Mesothelial cell of epicardium (in vitro differentiated cells): ENCODE measurements around the gene KDELR3. TPM values are rescaled to one million over a fixed set of nuclear protein-coding genes. Genes with fewer than 3 reads are reported as not detected.
"Not testable (repeated sequence)": the region's sequence is repeated elsewhere in the genome, so short reads cannot be mapped to it uniquely, and the experiment has no call there.

Experiments
- DNase-seq, 2 experiments: peaks; one replicate each; pipeline ENCODE4 v3.0.0; 2021; ENCODE audit warnings: low spot score in 2 of 2; ENCODE audit not compliant: unreplicated experiment in 2 of 2
- H3K27ac Mint-ChIP-seq: 2 replicates; pipeline ENCODE4 v1.8.0; 2021; ENCODE audit warnings: mixed read lengths
- H3K27me3 Mint-ChIP-seq: 2 replicates; pipeline ENCODE4 v1.8.0; 2021; ENCODE audit warnings: low read depth, mixed read lengths
- H3K36me3 Mint-ChIP-seq: 2 replicates; pipeline ENCODE4 v1.8.0; 2021; ENCODE audit warnings: mixed read lengths
- H3K4me1 Mint-ChIP-seq: 2 replicates; pipeline ENCODE4 v1.8.0; 2021; ENCODE audit warnings: mixed read lengths
- H3K4me3 Mint-ChIP-seq: 2 replicates; pipeline ENCODE4 v1.8.0; 2021; ENCODE audit warnings: mild to moderate bottlenecking, moderate library complexity, mixed read lengths
- H3K9me3 Mint-ChIP-seq: 2 replicates; pipeline ENCODE4 v1.8.0; 2021; ENCODE audit warnings: mixed read lengths
- total RNA-seq: library from RNA; stranded (reverse); gene quantifications from 3 replicates; pipeline ENCODE4 v1.2.1, GENCODE V29; 2021
- TF ChIP-seq, protein P1 (sequence below): fragments of 200-600 bp; sonication (generic); IDR thresholded peaks from one replicate; pipeline ENCODE4 v1.5.0; 2021; ENCODE audit warnings: antibody characterized with exemption; ENCODE audit not compliant: unreplicated experiment

The KDELR3 gene
- total RNA-seq, 1 donor from 2014 or later: 14.5 TPM

DNA sequence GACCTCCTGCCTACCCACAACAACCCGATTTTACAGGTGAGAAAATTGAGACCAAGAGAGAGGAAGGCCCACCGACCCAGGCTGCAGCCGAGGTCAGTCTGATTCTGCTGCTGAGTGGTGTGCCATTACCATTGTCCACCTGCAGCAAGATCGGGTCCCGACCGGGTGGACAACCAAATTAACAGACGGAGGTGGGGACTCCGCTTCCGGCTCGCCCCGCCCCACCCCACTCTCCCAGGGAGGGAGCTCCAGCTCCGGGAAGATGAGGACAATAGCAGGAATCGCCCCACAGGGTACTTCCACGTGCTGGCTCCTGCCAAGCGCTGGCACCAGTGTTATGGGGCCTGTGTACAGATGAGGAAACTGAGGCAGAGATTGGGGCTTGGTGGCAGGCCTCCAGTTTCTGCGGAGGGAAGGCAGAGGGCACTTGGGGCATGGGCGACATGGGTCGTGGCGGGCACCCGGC is 425 bp upstream of the KDELR3 start:
- Mint-ChIP-seq H3K27me3 (peaks cover 6% of the 10 kb centered on the region), H3K36me3 (no peaks in the 10 kb centered on the region)

DNA sequence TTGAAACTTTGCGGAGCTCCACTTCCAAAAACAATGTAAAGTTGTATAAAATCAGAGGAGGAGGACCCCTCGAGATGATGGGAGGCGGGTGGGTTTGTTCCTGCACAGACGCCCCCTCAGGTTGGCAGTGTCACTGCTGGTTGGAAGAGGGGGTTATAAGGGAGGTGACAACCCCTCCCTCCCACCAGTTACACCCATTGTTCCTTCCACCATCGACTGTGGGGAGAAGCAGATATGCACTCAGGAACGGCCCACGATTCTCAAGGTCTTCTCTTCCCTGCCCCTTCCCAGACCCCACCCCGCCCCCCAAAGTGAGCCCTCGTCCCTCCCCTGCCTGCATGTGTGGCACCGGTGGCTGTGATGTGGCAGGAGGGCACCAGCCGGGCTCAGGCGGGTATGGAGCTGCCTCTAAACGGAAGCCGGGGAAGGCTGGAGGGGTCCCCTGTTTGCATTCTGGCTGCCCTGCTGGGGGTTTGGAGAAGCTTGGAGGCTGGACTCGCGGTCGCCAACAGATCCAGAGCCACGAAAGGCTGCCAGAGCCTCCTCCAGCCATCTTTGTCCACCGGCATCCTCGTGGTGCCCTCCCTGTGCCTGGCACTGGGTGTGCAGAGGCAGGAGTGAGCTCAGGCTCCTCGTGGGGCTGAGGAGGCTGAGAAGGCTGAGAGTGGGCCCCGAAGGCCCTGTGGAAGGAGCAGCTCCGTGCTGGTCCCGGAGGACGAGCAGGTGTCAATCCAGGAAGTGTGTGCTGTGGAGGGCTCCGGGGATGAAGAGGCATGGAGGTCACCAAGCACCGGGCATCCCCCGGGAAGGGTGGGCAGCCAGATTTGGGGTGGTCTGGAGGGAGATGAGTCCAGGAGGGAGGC is 778 bp downstream of the KDELR3 start:
- H3K4me3 Mint-ChIP-seq: peak overlapping the region; percentile 73
- H3K9me3 Mint-ChIP-seq: no peaks in the 10 kb centered on the region
- no peak overlapping the region for H3K27ac Mint-ChIP-seq
- no peak for DNase-seq
- TF ChIP-seq, protein P1, sequence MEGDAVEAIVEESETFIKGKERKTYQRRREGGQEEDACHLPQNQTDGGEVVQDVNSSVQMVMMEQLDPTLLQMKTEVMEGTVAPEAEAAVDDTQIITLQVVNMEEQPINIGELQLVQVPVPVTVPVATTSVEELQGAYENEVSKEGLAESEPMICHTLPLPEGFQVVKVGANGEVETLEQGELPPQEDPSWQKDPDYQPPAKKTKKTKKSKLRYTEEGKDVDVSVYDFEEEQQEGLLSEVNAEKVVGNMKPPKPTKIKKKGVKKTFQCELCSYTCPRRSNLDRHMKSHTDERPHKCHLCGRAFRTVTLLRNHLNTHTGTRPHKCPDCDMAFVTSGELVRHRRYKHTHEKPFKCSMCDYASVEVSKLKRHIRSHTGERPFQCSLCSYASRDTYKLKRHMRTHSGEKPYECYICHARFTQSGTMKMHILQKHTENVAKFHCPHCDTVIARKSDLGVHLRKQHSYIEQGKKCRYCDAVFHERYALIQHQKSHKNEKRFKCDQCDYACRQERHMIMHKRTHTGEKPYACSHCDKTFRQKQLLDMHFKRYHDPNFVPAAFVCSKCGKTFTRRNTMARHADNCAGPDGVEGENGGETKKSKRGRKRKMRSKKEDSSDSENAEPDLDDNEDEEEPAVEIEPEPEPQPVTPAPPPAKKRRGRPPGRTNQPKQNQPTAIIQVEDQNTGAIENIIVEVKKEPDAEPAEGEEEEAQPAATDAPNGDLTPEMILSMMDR: no peak
- peaks cover 6% of the 10 kb centered on the region for H3K27me3 Mint-ChIP-seq
- no peaks in the 10 kb centered on the region for H3K36me3 Mint-ChIP-seq
- peaks cover 17% of the 10 kb centered on the region for H3K4me1 Mint-ChIP-seq

More for the DNA sequence above, 425 bp upstream of the KDELR3 start:
- H3K4me3 Mint-ChIP-seq: peak overlapping the region; percentile 70
- peak overlapping the region; percentile 61 for H3K27ac Mint-ChIP-seq
- DNase-seq: no peak
- TF ChIP-seq, protein P1: no peak
- no peaks in the 10 kb centered on the region for H3K9me3 Mint-ChIP-seq
- H3K4me1 Mint-ChIP-seq: peaks cover 25% of the 10 kb centered on the region

- TF ChIP-seq, protein P1: no peak
- Mint-ChIP-seq H3K36me3 (no peaks in the 10 kb centered on the region), H3K9me3 (no peaks in the 10 kb centered on the region), H3K27ac (peak overlapping the region; percentile 39), H3K4me3 (peak overlapping the region; percentile 73), H3K27me3 (peaks cover 6% of the 10 kb centered on the region), H3K4me1 (peaks cover 13% of the 10 kb centered on the region)
- DNase-seq: no peak
These were observed 1.4 kb downstream of the KDELR3 start for GRCh38 chr22:38469306-38469781.

GRCh38 chr22:38470179-38470578 is 2.3 kb downstream of the KDELR3 start:
- H3K4me1 Mint-ChIP-seq: peaks cover 13% of the 10 kb centered on the region
- H3K27me3 Mint-ChIP-seq, H3K36me3 Mint-ChIP-seq, DNase-seq, H3K9me3 Mint-ChIP-seq, H3K27ac Mint-ChIP-seq: not testable (repeated sequence)
- H3K4me3 Mint-ChIP-seq: peak overlapping the region; percentile 26

GRCh38 chr22:38471237-38471636 is 3.3 kb downstream of the KDELR3 start:
- no peak overlapping the region for H3K4me3 Mint-ChIP-seq
- peaks cover 13% of the 10 kb centered on the region for H3K4me1 Mint-ChIP-seq
- H3K36me3 Mint-ChIP-seq: no peaks in the 10 kb centered on the region
- H3K27me3 Mint-ChIP-seq: peaks cover 6% of the 10 kb centered on the region
- DNase-seq: no peak
- no peak overlapping the region for H3K27ac Mint-ChIP-seq
- H3K9me3 Mint-ChIP-seq: no peaks in the 10 kb centered on the region
- TF ChIP-seq, protein P1: no peak

DNA sequence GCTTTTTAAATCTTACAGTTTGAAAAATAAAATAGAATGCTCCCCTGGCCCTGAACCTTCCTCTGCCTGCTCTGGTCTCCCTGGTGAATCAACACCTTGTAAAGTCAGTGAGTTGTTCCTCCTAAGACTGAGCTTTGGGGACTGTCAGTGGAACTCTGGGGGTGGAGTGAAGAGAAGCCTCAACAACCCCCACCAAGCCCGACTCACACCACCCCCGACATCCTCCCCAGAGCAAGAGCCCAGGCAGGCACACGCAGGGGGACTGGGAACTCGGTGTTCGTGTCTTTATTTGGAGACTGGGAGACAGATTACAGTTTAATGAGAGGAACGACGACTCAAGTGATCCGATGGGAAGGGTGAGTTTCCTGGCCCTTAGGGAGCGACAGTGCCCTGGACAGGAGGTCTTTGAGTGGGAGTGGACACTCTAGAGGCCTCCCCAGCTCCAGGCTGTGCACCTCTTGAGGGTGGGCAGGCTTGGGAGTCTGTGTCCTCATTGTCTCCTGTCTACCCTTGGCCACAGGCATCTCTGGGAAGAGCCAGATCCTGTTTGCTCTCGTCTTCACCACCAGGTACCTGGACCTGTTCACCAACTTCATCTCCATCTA is 6.2 kb downstream of the KDELR3 start:
- no peak for DNase-seq
- Mint-ChIP-seq H3K4me3 (no peak overlapping the region), H3K27me3 (no peaks in the 10 kb centered on the region), H3K36me3 (peaks cover 4% of the 10 kb centered on the region), H3K27ac (no peak overlapping the region), H3K9me3 (no peaks in the 10 kb centered on the region), H3K4me1 (peaks cover 2% of the 10 kb centered on the region)
- TF ChIP-seq, protein P1: no peak
